Stimulated activated CD8-positive, alpha-beta memory T cell treated with anti-CD3 and anti-CD28 coated beads, Interleukin-12 subunit alpha, Interleukin-12 subunit beta, amount 100 ng/mL, for 24 hours (primary cell): Measurements from ENCODE around the gene BACE2.
"Not testable (repeated sequence)": the region's sequence is repeated elsewhere in the genome, so short reads cannot be mapped to it uniquely, and the experiment has no call there.

ENCODE experiments used
- DNase-seq: peaks from one replicate; pipeline ENCODE4 v3.0.0-alpha.2; 2020; ENCODE audit errors: extremely low read depth

Gene BACE2

DNA sequence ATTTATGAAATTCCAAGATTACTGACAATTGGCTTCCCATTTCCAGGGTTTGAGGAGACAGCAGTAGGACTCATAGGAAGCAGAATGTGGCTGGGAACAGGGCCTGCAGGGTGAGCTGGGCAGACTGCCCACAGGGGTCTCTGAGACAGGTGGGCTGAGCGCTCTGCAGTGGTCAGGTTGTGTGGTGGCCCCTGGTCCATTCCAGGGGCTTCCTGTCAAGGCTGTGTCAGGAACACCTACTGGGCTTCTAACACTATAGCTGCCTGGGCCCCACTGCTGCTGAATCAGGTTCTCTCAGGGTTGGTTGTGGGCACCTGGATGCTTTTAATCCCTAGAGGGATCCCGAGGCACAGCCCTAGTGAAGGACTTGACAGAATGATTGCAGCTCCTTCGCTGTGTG lies 72.1 kb downstream of the BACE2 start:
- DNase-seq, result no peak

DNA sequence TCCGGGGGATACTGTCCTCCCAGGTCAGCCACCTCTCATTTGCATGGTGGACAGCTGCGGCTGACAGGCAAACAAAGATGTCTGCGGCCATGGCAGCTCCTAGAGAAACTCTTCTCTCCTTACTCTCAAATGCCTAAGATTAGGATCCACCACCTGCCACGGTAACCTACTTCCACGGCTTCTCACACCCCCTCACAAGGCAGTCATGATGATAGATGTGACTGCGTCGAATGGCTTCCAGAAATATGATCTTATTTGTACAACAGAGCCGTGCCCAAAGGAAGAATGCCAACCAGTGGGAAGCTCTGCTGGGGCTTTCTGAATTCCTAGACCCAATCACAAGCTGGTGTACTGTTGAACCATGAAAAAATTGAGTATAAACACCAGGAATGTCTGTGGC lies 73.4 kb downstream of the BACE2 start:
- DNase-seq, result no peak

DNA sequence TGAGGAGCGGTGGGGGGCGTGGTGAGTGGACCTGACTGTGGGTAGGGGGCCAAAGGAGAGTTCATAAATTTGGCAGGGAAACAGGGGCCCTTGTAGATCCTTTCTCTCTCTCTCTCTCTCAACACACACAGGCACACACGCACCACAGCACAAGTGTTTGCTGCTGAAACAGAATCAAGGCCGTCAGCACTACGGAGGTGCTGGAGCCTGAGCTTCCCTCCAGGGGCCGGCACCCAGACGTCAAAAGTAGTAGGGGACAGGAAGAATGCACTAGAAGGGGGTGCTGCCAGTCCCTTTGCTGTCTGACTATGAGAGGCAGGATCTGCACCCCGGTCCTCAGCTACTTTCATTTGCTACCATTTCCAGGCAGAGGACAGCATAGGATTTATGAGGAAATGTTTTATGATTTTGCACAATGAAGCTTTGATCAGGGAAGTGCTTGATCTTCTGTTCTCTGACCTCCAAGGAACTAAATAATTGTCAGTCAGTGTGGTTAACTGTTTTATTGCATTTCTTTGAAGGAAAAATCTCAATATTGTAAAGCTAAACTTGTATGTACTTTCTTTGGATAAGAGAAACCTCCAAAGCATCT lies 74.4 kb downstream of the BACE2 start:
- DNase-seq, result no peak

DNA sequence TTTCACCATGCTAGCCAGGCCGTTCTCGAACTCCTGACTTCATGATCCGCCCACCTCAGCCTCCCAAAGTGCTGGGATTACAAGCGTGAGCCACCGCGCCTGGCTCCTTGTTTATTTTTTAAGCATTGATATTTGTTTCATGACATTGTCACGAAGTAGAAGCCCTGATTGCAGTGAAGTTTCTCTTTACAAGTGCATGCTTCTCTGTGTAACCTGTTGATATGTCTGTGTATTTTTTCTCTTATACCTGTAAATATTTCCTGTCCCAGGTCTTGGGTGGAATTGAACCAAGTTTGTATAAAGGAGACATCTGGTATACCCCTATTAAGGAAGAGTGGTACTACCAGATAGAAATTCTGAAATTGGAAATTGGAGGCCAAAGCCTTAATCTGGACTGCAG lies 75.1 kb downstream of the BACE2 start:
- no peak for DNase-seq

DNA sequence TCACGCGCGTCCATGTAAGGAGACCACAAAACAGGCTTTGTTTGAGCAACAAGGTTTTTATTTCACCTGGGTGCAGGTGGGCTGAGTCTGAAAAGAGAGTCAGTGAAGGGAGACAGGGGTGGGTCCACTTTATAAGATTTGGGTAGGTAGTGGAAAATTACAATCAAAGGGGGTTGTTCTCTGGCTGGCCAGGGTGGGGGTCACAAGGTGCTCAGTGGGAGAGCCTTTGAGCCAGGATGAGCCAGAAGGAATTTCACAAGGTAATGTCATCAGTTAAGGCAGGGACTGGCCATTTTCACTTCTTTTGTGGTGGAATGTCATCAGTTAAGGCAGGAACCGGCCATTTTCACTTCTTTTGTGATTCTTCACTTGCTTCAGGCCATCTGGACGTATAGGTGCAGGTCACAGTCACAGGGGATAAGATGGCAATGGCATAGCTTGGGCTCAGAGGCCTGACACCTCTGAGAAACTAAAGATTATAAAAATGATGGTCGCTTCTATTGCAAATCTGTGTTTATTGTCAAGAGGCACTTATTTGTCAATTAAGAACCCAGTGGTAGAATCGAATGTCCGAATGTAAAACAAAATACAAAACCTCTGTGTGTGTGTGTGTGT lies 76.4 kb downstream of the BACE2 start:
- DNase-seq, result not testable (repeated sequence)

DNA sequence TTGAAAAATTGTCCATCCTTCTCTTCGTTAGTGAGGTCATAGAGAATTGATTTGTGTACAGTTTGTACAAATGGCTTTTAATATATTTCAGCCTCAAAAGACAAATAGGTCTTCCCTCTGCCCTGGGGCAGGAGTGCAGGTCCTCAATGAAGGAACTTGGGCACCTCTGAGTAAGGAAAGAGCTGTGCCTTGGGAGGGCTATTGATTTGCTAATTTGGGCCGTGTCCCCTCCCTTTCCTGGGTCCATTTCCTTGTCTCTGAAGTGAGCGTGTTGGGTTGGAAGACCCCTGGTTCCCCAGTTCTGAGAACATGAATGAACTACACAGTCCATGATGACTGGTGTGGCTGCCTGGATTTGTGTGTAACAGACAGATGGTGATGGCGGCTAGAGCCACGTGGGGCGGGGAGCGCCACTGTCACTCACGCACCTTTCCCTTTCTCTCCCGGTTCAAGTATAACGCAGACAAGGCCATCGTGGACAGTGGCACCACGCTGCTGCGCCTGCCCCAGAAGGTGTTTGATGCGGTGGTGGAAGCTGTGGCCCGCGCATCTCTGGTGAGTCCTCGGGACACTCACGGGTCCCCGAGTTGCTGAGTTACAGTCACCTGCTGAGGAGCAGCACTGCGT lies 77.7 kb downstream of the BACE2 start:
- no peak for DNase-seq

DNA sequence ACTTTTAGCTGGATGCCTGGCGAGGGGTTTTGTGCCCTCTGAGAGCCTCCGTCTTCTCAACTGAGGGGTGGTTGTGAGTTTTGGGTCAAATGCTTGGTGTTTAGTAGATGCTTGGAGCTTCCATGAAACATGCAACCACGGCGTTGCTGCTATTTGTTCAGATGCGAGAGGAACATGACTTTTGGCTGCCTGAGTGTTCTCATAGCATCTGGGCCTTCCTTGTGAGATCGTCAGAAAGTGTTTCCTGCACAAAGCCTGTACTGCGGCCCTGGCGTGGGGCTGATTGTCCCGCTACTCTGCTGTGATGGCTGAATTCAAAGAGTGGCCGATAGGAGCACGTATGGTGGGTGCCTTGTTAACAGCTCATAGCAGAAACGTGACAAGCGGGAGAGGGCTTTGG lies 78.8 kb downstream of the BACE2 start:
- DNase-seq, result no peak

DNA sequence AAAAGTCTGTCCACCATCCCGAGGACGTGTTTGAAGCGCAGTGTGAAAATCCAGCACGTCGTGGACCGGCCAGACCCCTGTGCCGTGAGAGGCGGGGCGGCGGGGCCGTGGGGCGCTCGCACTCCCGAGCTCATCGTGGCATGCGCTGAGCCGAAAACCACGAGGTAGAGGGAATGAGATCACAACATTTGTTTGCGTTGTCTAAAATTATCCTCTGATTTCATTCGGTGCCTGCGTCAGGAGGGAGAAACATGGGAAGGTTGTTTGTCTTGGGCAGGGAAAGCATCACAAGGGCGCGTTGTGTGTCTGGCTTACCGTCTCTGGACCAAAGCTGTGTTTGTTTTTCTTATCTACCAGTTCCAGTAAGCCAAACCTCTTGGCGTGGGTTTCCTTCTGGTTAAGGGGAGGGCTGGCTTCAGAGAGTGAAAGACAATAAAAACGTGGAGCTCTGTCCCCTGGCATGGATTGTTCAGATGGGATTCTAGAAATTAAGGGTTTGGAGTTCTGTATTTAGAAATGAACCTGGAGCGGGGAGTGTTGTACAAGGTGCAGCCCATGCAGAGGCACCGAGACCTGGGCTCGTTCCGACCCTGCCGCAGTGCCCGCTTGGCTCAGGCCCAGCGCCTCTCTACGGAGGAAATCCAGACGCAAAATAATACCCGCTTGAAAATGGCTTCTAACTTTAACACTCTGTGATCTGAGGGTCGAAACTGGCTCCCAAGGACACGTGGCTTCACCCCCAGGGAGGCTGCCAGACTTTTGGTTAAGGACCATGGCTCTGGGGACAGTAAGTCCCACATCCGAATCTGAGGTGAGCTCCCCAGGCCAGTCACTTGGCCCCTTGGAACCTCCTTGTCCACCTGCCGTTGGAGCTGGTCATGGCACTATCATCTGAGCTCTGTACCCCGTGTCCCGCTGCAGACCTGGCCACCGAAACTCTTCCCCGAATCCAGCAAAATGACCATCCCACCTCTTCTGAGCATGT lies 79.9 kb downstream of the BACE2 start:
- DNase-seq, result no peak

DNA sequence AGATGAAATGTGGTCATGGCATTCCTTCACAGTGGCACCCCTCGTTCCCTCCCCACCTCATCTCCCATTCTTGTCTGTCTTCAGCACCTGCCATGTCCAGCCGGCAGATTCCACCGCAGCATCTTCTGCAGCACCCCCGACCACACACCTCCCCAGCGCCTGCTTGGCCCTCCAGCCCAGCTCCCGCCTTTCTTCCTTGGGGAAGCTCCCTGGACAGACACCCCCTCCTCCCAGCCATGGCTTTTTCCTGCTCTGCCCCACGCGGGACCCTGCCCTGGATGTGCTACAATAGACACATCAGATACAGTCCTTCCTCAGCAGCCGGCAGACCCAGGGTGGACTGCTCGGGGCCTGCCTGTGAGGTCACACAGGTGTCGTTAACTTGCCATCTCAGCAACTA lies 81.5 kb downstream of the BACE2 start:
- no peak for DNase-seq

DNA sequence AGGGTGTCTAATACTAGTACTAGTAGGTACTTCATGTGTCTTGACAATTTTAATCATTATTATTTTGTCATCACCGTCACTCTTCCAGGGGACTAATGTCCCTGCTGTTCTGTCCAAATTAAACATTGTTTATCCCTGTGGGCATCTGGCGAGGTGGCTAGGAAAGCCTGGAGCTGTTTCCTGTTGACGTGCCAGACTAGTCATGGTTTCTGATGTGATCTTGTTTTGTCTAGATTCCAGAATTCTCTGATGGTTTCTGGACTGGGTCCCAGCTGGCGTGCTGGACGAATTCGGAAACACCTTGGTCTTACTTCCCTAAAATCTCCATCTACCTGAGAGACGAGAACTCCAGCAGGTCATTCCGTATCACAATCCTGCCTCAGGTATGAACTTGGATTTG lies 82.6 kb downstream of the BACE2 start:
- no peak for DNase-seq

DNA sequence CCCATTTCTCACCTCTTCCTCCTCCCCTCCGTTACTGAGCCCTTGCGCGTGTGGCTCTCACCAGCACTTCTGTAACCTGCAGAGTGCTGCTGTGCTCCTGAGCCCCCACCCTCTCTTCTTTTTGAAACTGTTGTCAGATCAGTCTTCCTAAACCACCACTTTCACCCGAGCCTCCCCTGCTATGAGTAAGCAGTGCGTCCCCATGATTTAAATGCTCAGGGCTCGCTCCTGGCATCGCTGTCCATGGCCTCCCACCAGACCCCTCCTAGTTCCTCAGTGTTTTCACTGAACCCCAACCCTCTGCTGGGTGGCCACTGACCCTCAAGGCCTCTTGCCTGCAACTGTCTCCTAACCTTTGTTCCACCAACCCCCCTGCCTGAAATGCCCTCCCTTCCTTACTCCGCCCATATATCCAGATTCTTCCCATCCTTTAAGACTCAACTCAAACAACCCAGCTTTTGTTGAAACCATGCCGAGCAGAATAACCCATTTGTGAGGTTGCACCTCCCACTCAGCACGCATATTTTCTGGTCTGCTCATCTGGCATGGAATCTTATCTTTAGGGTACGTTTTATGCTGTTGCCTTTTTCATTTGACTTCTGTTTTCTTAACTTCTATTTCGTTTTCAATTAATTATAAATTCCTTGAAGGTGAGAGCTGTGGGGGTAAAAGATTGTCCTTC lies 84.1 kb downstream of the BACE2 start:
- no peak for DNase-seq

DNA sequence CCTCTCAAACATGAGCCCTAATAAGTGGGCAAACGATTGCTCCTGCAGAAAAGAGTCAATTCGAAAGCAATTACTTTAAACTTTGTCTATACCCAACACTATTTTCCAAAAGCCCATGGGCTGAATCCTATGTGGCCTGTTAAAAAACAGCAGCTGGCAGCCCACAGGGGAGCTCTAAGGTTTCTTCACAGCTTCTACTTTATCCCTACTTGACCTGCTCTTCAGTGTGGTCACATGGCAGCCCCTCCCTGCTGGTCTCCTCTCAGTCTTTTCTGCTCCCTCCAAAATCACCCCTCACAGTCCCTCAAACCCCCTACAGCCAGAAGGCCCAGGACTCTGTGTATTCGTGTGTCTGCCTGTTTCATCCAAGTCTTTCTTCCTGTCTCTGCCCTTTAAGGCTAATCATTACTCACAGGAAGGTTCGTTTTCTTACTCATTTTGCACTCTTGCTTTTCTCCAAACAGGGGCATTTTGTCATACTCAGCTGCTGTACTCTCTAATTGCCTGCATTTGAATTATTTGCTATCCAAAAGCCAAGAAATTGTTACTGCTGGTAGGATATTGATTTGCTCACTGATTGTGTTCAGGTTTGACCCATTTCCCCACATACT lies 86.2 kb downstream of the BACE2 start:
- no peak for DNase-seq

DNA sequence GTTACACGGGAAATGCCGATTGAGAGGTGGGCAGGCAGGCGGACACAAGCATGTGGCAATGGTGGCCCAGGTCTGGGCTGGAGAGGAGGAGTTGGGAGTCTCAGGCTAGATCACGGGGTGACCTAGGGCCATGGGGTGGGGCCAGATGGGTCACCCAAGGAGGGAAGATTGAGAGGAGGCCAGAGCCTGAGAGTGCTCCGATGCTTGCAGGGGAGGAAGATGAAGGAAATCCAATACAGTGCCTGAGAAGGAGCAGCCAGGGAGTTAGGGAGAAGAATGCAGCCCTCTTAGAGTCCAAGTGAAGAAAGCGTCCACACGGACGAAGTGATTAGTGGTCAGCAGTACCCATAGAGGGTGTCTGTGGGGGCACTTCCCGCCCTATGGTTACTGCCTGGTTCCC lies 87.2 kb downstream of the BACE2 start:
- DNase-seq, result no peak

DNA sequence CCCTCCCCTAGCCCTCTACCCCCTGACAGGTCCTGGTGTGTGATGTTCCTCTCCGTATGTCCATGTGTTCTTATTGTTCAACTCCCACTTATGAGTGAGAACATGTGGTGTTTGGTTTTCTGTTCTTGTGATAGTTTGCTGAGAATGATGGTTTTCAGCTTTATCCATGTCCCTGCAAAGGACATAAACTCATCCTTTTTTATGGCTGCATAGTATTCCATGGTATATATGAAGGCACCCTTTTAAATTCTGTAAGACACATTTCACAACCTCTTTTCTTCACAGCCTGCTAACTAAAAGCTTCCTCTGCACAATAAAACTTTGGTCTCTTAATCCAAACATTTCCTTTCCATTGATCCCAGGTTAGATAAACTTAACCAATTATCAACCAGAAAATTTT lies 88.3 kb downstream of the BACE2 start:
- DNase-seq, result not testable (repeated sequence)

DNA sequence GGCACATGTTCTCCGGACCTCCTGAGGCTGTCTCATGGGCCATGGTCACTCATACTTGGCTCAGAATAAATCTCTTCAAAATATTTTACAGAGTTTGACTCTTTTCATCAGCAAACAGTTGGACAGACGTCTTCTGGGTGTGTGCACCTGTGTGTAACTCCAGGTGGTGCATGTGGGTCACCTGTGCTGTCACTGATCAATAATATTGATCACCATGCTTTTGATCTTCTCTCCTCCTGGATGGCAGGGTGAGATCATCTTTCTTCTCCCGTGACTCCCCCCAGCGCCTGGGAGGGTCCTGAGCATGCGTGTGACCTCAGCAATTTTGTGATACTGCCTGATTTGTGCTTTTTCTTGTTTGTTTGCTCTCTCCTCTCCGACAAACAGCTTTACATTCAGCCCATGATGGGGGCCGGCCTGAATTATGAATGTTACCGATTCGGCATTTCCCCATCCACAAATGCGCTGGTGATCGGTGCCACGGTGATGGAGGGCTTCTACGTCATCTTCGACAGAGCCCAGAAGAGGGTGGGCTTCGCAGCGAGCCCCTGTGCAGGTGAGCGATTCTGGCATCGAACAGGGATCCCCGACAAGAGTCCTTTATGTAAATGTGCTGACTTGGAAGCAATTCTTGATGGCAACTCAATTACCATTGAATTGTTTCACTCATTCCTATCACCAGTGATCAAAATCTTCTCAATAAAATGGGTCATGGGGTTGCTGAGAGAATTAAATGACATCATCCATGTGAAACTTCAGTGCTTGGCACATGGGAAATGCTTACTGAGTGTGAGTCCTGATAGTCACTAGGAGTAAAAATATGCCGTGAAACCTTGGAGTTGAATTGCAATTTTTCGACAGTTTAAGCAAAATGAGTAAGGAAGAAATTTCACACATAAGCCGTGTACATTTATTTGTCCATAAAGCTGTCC lies 89.1 kb downstream of the BACE2 start:
- no peak for DNase-seq

DNA sequence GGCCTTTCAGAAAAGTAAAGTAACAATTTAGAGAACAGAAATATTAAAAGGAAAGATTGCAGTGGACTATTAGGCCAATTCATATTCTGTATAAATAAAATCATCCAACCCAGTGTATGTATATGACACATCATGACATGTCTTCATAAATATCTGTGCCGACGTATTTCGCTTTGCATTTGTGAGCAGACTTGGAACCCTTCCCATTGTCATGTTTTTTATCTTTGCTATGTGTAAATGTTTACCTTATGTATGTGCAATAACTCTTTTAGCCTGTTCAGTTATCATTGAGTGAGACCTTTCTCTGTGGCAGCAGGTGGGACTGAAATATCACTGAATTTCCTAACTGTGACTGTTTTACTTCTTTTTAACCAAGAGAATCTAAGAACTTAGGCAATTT lies 90.7 kb downstream of the BACE2 start:
- no peak for DNase-seq

DNA sequence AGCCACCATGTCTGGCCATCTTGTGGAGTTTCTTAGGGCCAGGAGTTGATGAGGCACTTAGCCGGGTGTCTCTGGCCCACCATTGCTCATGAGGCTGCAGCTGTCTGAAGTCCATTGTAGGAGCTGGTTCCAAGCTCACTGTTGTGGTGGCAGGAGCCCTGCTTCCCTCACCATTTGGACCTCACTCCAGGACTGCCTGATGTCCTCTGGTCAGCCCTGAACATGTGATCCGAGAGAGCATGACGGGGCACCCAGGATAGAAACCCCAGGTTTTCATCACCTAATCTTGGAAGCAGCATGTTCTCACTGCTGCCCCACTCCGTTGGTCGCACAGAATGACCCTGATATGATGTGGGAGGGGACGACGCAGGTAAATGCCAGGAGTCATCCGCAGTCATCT lies 92.5 kb downstream of the BACE2 start:
- no peak for DNase-seq

DNA sequence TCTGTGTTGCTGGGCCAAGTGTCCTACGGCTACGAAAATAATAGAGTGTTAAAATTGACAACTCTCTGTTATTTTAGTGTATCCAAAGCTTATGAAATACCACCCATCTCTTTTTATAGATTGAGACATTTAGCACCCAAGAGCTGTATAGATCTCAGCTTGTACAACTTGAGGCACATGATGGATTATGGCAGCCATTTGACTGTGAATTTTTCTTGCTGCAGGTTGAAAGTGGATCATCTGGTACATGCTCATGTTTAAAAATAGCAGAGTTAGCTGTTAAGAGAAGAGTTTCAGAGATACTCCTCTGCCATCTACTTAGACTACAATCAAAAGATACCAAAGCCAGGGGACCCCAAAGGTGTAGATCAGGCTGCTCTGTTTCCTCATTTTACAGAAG lies 99.4 kb downstream of the BACE2 start:
- no peak for DNase-seq

DNA sequence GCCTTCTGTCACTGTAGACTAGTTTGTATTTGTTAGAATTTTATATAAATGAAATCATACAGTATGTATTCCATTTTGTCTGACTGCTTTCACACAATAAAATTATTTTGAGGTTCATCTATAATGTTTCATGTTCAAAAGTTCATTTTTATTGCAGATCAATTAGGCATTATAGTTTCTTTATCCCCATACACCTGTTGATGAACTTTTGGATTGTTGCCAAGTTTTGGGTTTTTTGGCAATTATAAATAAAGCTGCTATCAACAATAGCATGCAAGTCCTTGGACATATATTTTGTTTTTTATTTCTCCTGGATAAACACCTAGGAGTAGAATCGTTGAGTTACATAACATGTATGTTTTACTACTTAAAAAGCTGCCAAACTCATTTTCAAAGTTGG lies 101.6 kb downstream of the BACE2 start:
- DNase-seq, result no peak

DNA sequence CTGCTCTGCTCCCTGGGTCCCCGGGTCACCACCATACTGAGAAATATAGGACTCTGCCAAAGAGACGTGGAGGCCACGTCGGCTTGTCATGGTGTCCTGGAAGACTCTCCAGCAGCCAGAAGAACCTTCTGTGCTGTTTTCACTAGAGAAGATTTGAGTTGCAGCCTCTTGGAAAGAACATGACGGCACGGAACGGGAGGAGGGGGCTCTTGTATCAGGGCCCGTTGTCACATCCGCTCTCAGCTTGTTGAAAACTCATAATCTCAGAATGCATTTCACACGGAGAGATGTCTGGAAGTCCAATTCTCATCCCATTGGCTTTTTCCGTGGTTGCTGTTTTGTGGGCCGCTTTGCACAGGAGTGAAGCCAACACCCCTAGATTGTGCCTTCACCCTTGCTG lies 109.2 kb downstream of the BACE2 start:
- no peak for DNase-seq
